Measurements from ENCODE around the gene FBXO24. TPM values are rescaled to one million over a fixed set of nuclear protein-coding genes. Genes with fewer than 3 reads are reported as not detected.
"Not testable (repeated sequence)": the region's sequence is repeated elsewhere in the genome, so short reads cannot be mapped to it uniquely, and the experiment has no call there.

Gene FBXO24
- total RNA-seq, 1 donor, result 0.43 TPM

GRCh38 chr7:100547872-100548271 lies 38.3 kb upstream of the FBXO24 start:
- no peak overlapping the region for H3K4me3 ChIP-seq (ENCODE audit: low read depth, low read length)
- peak; percentile 15 for DNase-seq (ENCODE audit: low read depth)
- TF ChIP-seq, protein P1, sequence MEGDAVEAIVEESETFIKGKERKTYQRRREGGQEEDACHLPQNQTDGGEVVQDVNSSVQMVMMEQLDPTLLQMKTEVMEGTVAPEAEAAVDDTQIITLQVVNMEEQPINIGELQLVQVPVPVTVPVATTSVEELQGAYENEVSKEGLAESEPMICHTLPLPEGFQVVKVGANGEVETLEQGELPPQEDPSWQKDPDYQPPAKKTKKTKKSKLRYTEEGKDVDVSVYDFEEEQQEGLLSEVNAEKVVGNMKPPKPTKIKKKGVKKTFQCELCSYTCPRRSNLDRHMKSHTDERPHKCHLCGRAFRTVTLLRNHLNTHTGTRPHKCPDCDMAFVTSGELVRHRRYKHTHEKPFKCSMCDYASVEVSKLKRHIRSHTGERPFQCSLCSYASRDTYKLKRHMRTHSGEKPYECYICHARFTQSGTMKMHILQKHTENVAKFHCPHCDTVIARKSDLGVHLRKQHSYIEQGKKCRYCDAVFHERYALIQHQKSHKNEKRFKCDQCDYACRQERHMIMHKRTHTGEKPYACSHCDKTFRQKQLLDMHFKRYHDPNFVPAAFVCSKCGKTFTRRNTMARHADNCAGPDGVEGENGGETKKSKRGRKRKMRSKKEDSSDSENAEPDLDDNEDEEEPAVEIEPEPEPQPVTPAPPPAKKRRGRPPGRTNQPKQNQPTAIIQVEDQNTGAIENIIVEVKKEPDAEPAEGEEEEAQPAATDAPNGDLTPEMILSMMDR (IDR thresholded peaks at IDR 0.05; ENCODE audit: insufficient read depth, low read depth, low read length), result peak; percentile 5

DNA sequence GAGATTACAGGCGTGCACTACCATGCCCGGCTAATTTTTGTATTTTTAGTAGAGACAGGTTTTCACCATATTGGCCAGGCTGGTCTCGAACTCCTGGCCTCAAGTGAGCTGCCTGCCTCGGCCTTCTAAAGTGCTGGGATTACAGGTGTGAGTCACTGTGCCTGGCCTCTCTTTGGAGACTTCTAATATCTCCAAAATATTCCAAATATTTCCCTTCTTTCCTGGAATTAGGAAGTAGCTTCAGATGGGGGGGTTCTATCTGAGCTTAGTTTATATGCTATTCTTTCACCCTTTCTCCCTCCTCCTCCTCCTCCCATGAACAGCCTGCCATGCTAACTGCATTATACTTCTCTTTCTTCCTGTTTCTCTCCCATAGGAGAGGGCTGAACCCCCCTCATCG lies 37.7 kb upstream of the FBXO24 start:
- DNase-seq (ENCODE audit: low read depth); H3K4me3 ChIP-seq (ENCODE audit: low read depth, low read length): not testable (repeated sequence)

- no peak for DNase-seq (ENCODE audit: low read depth)
- H3K4me3 ChIP-seq (ENCODE audit: low read depth, low read length), result no peak overlapping the region
- TF ChIP-seq, protein P1 (IDR thresholded peaks at IDR 0.05; ENCODE audit: insufficient read depth, low read depth, low read length), result no peak
Observed at GRCh38 chr7:100552532-100552931, 33.6 kb upstream of the FBXO24 start.

GRCh38 chr7:100553032-100553431 lies 33.1 kb upstream of the FBXO24 start:
- DNase-seq (ENCODE audit: low read depth), result no peak
- H3K4me3 ChIP-seq (ENCODE audit: low read depth, low read length), result no peak overlapping the region
- TF ChIP-seq, protein P1 (IDR thresholded peaks at IDR 0.05; ENCODE audit: insufficient read depth, low read depth, low read length), result no peak

- TF ChIP-seq, protein P1 (IDR thresholded peaks at IDR 0.05; ENCODE audit: insufficient read depth, low read depth, low read length), result no peak
- no peak for DNase-seq (ENCODE audit: low read depth)
- no peak overlapping the region for H3K4me3 ChIP-seq (ENCODE audit: low read depth, low read length)
Observed at GRCh38 chr7:100555701-100556100, 30.4 kb upstream of the FBXO24 start.

GRCh38 chr7:100556541-100556940 lies 29.6 kb upstream of the FBXO24 start:
- H3K4me3 ChIP-seq (ENCODE audit: low read depth, low read length), result no peak overlapping the region
- no peak for DNase-seq (ENCODE audit: low read depth)
- TF ChIP-seq, protein P1 (IDR thresholded peaks at IDR 0.05; ENCODE audit: insufficient read depth, low read depth, low read length), result no peak

- TF ChIP-seq, protein P1 (IDR thresholded peaks at IDR 0.05; ENCODE audit: insufficient read depth, low read depth, low read length), result no peak
- H3K4me3 ChIP-seq (ENCODE audit: low read depth, low read length), result no peak overlapping the region
- no peak for DNase-seq (ENCODE audit: low read depth)
Observed at GRCh38 chr7:100559127-100559526, 27.0 kb upstream of the FBXO24 start.
